Sigmoid colon (tissue), 7 donors: Measurements from ENCODE around the gene HK2. TPM values are rescaled to one million over a fixed set of nuclear protein-coding genes. Genes with fewer than 3 reads are reported as not detected.
A peak's percentile ranks its signal among the peaks of the same experiment; 100 is the strongest.
"Not testable (repeated sequence)": the region's sequence is repeated elsewhere in the genome, so short reads cannot be mapped to it uniquely, and the experiment has no call there.

Source experiments
- DNase-seq: peaks from one replicate; pipeline ENCODE4 v3.0.0-alpha.2; 2019
- H3K27ac ChIP-seq, 4 donors: fragments of 200-600 bp; sonication (generic); one replicate each; pipeline ENCODE4 v1.5.1; 2016 to 2019; ENCODE audit warnings: mild to moderate bottlenecking in 1 of 4
- H3K27me3 ChIP-seq, 3 donors: fragments of 200-600 bp; sonication (generic); one replicate each; pipeline ENCODE4 v1.5.1; 2019; ENCODE audit warnings: mild to moderate bottlenecking in 1 of 3
- H3K36me3 ChIP-seq, 4 donors: fragments of 200-600 bp; sonication (generic); one replicate each; pipeline ENCODE4 v1.5.1; 2016 to 2019
- H3K4me1 ChIP-seq, 4 donors: fragments of 200-600 bp; sonication (generic); one replicate each; pipeline ENCODE4 v1.5.1; 2017 to 2019
- H3K4me3 ChIP-seq, 4 donors: fragments of 200-600 bp; sonication (generic); one replicate each; pipeline ENCODE4 v1.5.1; 2017 to 2019; ENCODE audit warnings: mild to moderate bottlenecking in 2 of 4, moderate library complexity in 1 of 4
- H3K9me3 ChIP-seq, 4 donors: fragments of 200-600 bp in 3 of 4; sonication (generic) in 3 of 4; one replicate each; pipeline versions ENCODE4 v1.5.1 to v1.6.1; 2013 to 2019
- EP300 ChIP-seq, 4 donors: sonication (generic); formaldehyde crosslinking; IDR thresholded peaks; one replicate each; pipeline ENCODE4 v1.6.1; 2017; ENCODE audit warnings: antibody characterized with exemption in 4 of 4
- POLR2A ChIP-seq, 2 donors: fragments of 450-650 bp; IDR thresholded peaks; one replicate each; pipeline ENCODE4 v1.6.1; 2016; ENCODE audit warnings: antibody characterized with exemption in 2 of 2, mild to moderate bottlenecking in 2 of 2, moderate library complexity in 2 of 2
- POLR2AphosphoS5 ChIP-seq, 4 donors: sonication (generic); formaldehyde crosslinking; IDR thresholded peaks; one replicate each; pipeline ENCODE4 v1.6.1; 2017; ENCODE audit warnings: antibody characterized with exemption in 4 of 4
- WGBS, 2 donors: extraction: QIAGEN DNeasy Blood & Tissue Kit; methylation state at CpG; one replicate each; pipeline ENCODE4 v1.1.7; 2013; 5-methylcytosine and 5-hydroxymethylcytosine counted together
- intact Hi-C: fragments of 100-400 bp; cut with DNase I; formaldehyde crosslinking; loops from one replicate; pipeline ENCODE4 v1.15.1; 2023
- polyA plus RNA-seq, 3 donors: library from polyadenylated mRNA; stranded (reverse); fragments of 200-250 nt; gene quantifications; one replicate each; pipeline ENCODE4 v1.2.3, GENCODE V29; 2013
- total RNA-seq, 4 donors: library from RNA; depleted of rRNA; stranded (reverse); fragments of >200 nt; gene quantifications; one replicate each; pipeline ENCODE4 v1.1.0, GENCODE V29; 2016
- TF ChIP-seq, protein P1 (sequence below), 4 experiments: fragments of 450-650 bp in 3 of 4; fragments of 200-600 bp in 1 of 4; IDR thresholded peaks; one replicate each; pipeline ENCODE4 v1.5.1; 2016 to 2019; ENCODE audit warnings: antibody characterized with exemption in 4 of 4, mild to moderate bottlenecking in 3 of 4, moderate library complexity in 2 of 4
- donor health status: healthy with polysubstance abuse.
- donor health status: Bipolar disorder and iron deficiency.
- donor health status: healthy.

The HK2 gene
- total and polyA plus RNA-seq, 7 donors, result 1.3 to 118 (median 1.9) TPM

DNA sequence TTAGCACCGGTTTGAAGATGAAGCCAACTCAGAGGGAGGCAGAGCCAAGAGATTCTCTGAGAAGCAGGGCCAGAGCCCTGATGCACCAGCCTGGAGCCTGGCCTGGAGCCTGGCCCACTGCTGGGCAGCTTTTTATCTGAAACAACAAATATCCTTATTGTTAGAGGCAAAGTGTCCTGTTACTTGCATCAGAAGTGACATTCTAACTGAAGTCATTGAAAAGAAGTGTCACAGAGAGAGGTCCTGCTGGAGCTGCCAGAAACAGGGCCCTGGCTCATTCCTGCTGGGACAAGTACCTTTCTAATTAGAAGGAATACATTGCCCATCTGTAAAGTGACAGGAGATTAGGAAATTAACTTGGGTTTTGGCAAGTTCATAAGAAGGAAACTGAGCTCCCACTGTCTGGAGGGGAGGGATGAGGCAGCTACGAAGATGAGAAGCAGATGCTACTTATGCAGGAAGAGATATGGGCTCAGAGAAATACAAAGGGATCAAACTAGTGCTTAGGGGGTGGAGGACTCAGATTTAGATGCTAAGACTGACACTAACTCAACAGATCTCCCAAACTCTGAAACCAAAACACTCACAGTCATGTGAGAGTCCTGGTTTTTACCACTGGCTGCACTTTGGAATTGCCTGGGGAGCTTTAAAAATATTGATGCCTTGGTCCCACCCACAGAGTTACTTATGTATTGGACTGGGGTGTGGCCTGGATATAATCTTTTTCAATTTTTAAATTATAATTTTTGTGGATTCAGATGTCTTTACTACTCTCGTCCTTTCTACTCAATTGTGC lies 11.0 kb upstream of the HK2 start:
- WGBS, 2 donors, result 76 to 83% methylated on average over 3 of the region's 3 CpGs
- Histone ChIP-seq H3K27me3 (no peaks in the 10 kb centered on the region), H3K4me1 (peaks cover 0 to 11% (median 0%) of the 10 kb centered on the region in 4 donors), H3K4me3 (no peak overlapping the region), H3K36me3 (no peaks in the 10 kb centered on the region), H3K27ac (no peak overlapping the region), H3K9me3 (no peaks in the 10 kb centered on the region)
- TF ChIP-seq EP300 (IDR thresholded peaks at IDR 0.05), result no peak
- TF ChIP-seq, protein P1, sequence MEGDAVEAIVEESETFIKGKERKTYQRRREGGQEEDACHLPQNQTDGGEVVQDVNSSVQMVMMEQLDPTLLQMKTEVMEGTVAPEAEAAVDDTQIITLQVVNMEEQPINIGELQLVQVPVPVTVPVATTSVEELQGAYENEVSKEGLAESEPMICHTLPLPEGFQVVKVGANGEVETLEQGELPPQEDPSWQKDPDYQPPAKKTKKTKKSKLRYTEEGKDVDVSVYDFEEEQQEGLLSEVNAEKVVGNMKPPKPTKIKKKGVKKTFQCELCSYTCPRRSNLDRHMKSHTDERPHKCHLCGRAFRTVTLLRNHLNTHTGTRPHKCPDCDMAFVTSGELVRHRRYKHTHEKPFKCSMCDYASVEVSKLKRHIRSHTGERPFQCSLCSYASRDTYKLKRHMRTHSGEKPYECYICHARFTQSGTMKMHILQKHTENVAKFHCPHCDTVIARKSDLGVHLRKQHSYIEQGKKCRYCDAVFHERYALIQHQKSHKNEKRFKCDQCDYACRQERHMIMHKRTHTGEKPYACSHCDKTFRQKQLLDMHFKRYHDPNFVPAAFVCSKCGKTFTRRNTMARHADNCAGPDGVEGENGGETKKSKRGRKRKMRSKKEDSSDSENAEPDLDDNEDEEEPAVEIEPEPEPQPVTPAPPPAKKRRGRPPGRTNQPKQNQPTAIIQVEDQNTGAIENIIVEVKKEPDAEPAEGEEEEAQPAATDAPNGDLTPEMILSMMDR (IDR thresholded peaks at IDR 0.05), result no peak
- TF ChIP-seq POLR2AphosphoS5 (IDR thresholded peaks at IDR 0.05), result no peak
- no peak for TF ChIP-seq POLR2A (IDR thresholded peaks at IDR 0.05)
- DNase-seq, result no peak
- intact Hi-C loops, result no loop called here

DNA sequence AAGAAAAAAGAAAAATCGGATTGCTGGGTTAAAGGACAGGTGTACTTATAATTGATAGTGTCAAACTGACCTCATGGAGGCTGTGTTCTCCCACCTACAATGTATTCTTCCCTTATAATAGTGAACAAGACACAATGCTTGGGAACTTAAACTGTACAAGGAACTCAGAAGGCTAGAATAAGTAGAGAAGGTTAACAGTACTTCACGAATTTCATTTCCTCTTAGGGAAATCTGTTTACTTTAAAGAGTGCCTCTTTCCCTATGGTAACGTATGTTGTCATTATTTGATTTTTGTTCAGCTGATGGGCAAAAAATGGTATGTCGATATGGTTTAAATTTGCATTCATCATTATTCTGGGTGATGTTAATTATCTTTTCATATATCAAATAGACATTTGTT lies 9.2 kb upstream of the HK2 start:
- 54 to 57% methylated on average over 4 of the region's 4 CpGs for WGBS, 2 donors
- TF ChIP-seq EP300 (IDR thresholded peaks at IDR 0.05) (no peak), POLR2AphosphoS5 (IDR thresholded peaks at IDR 0.05) (no peak), POLR2A (IDR thresholded peaks at IDR 0.05) (no peak)
- TF ChIP-seq, protein P1 (IDR thresholded peaks at IDR 0.05), result no peak
- Histone ChIP-seq H3K4me1 (peaks cover 0 to 11% (median 0%) of the 10 kb centered on the region in 4 donors), H3K27me3 (no peaks in the 10 kb centered on the region), H3K27ac (no peak overlapping the region), H3K36me3 (no peaks in the 10 kb centered on the region), H3K9me3 (no peaks in the 10 kb centered on the region), H3K4me3 (no peak overlapping the region)
- DNase-seq, result no peak
- intact Hi-C loops, result no loop called here

DNA sequence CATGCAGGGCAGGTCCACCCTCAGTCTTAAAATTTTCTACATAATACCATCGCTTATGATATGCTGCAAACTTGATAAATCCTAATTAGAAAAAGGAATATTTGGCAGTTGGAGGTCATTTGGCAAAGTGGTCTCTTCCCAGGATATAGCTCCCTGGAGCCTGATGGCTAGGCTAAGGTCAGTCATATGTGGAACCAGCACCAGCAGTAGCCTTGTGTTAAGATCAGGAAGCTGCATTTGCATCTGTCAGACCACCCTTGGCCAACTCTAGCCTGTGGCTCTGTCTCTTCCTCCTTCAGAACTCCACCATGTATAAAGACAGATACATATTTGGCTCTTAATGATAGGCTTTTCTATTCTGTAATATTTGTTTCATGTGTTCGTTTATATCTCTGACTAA lies 5.4 kb upstream of the HK2 start:
- TF ChIP-seq POLR2AphosphoS5 (IDR thresholded peaks at IDR 0.05), result no peak
- TF ChIP-seq, protein P1 (IDR thresholded peaks at IDR 0.05), result no peak
- TF ChIP-seq EP300 (IDR thresholded peaks at IDR 0.05), result no peak
- no peak for TF ChIP-seq POLR2A (IDR thresholded peaks at IDR 0.05)
- Histone ChIP-seq H3K4me1 (peaks cover 0 to 6% (median 3%) of the 10 kb centered on the region in 4 donors), H3K4me3 (no peak overlapping the region), H3K9me3 (no peaks in the 10 kb centered on the region), H3K27me3 (peaks cover 0 to 5% (median 0%) of the 10 kb centered on the region in 3 donors), H3K36me3 (no peaks in the 10 kb centered on the region), H3K27ac (no peak overlapping the region)
- intact Hi-C loops, result no loop called here
- DNase-seq, result no peak
- WGBS, 2 donors, result 83 to 85% methylated on average over 2 of the region's 2 CpGs

DNA sequence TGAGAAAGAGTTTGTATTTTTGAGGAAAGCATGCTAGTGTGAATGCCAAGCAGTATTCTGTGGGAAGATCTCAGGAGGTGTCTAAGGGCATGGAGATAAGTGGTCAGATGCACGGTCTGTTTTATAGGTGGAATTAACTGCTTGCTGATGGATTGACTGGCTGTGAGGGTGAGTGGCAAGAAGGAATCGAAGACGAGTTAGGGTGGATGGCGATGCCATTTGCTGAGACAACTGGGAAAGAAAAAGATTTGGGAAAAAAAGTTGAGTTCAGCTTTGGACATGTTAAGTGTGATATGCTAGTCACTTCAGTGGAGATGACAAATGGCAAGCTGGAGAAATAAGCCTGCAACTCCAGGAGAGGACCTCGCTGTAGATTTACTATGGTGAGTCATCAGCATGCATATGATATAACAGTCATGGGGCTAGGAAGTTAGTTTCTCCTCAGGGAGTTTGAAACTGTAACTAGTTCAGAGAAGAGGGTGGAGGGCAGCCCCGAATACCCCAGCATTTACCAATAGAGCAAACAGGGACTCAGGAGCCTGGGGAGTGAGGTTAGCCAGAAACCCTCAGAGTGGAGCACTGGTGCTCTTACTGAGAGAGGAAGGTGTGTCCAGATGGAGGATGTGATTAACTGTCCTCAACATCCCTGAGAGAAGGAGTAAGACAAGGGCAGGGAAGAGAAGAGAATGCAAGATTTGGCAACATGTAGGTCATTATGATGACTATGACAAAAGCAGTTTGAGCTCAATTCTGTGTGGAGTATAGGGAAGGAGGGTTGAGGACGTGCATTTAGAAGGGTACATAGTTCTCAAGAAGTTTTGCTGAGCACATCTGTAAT lies 2.0 kb upstream of the HK2 start:
- Histone ChIP-seq H3K4me1 (peaks cover 0 to 29% (median 23%) of the 10 kb centered on the region in 4 donors), H3K9me3 (no peaks in the 10 kb centered on the region), H3K36me3 (no peaks in the 10 kb centered on the region), H3K27me3 (peaks cover 6 to 29% (median 25%) of the 10 kb centered on the region in 3 donors), H3K4me3 (no peak overlapping the region), H3K27ac (no peak overlapping the region)
- no peak for TF ChIP-seq POLR2A (IDR thresholded peaks at IDR 0.05)
- no peak for TF ChIP-seq EP300 (IDR thresholded peaks at IDR 0.05)
- TF ChIP-seq, protein P1 (IDR thresholded peaks at IDR 0.05), result no peak
- TF ChIP-seq POLR2AphosphoS5 (IDR thresholded peaks at IDR 0.05), result no peak
- no peak for DNase-seq
- intact Hi-C loops, result no loop called here
- WGBS, 2 donors, result 62 to 73% methylated on average over 7 of the region's 7 CpGs

DNA sequence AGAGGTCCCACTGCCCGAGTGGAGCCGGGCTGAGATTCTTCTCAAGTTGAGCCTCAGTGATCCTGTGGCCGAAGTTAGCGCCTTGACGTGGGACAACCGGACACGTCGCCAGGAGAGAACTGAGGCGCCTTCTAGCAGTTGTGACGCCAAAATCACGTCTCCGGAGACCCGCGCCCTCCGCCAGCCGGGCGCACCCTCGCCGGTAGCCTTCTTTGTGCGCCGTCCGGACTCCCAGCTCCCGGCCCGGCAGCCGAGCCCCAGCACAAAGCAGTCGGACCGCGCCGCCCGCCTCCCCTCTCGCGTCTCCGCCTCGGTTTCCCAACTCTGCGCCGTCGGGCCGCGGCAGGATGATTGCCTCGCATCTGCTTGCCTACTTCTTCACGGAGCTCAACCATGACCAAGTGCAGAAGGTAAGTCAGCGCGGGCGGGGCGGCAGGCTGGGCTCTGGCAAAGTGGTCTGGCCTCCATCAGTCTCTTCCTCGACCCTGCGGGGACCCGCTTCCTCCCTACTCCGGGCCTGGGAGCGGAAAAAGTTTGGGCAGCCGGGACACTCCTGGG lies 386 bp downstream of the HK2 start:
- peak; percentile 66 for DNase-seq
- peak overlapping the region; percentile 13 to 64 (median 50) for H3K4me3 ChIP-seq
- H3K36me3 ChIP-seq, intact Hi-C loops, H3K9me3 ChIP-seq: not testable (repeated sequence)
- H3K27me3 ChIP-seq, result peaks cover 6 to 29% (median 28%) of the 10 kb centered on the region in 3 donors
- H3K27ac ChIP-seq, result peak overlapping the region; percentile 13 to 57 (median 30)
- peaks cover 0 to 29% (median 23%) of the 10 kb centered on the region in 4 donors for H3K4me1 ChIP-seq
- 0% methylated on average over 51 of the region's 51 CpGs for WGBS, 2 donors
